HL-60 (cell line): ENCODE results near the gene EMC8.

Experiments used
- DNase-seq, 2 experiments: peaks; one replicate each; pipeline ENCODE4 v3.0.0-alpha.2; 2010 to 2020; ENCODE audit warnings: low read depth in 1 of 2, low spot score in 1 of 2
- H3K27ac ChIP-seq: fragments of 250-450 bp; sonication (Bioruptor Pico); replicated peaks from 2 replicates; pipeline ENCODE4 v1.5.1; 2020; ENCODE audit warnings: mild to moderate bottlenecking, moderate library complexity
- H3K27me3 ChIP-seq: fragments of 250-450 bp; sonication (Bioruptor Pico); 2 replicates; pipeline ENCODE4 v1.5.1; 2021; ENCODE audit warnings: mild to moderate bottlenecking, moderate library complexity; ENCODE audit not compliant: insufficient read depth, poor library complexity, severe bottlenecking
- H3K4me3 ChIP-seq: replicated peaks from 2 replicates; pipeline ENCODE4 v1.5.1; 2011; ENCODE audit warnings: mild to moderate bottlenecking, control low read depth, low read length; ENCODE audit not compliant: insufficient read depth
- CTCF ChIP-seq: IDR thresholded peaks from one replicate; pipeline ENCODE4 v1.5.1; 2011; ENCODE audit warnings: low read length, control low read depth, inconsistent platforms; ENCODE audit not compliant: insufficient read depth
- GABPA ChIP-seq: IDR thresholded peaks from 2 replicates; pipeline ENCODE4 v1.6.1; 2012; ENCODE audit warnings: low read depth
- POLR2AphosphoS5 ChIP-seq: IDR thresholded peaks from 2 replicates; pipeline ENCODE4 v1.6.1; 2012; ENCODE audit warnings: low read depth
- REST ChIP-seq: IDR thresholded peaks from 2 replicates; pipeline ENCODE4 v1.6.1; 2012; ENCODE audit warnings: low read depth; ENCODE audit not compliant: insufficient replicate concordance
- SPI1 ChIP-seq: IDR thresholded peaks from 2 replicates; pipeline ENCODE4 v1.6.1; 2012; ENCODE audit warnings: low read depth, mild to moderate bottlenecking, borderline replicate concordance

The EMC8 gene

GRCh38 chr16:85761861-85762260, 37.5 kb downstream of the EMC8 start:
- Histone ChIP-seq H3K27ac (peak overlapping the region; percentile 41; the same call in 1 of the 2 replicates), H3K27me3 (no peaks in the 10 kb centered on the region), H3K4me3 (no peak overlapping the region)
- TF ChIP-seq CTCF (no peak), SPI1 (peak; percentile 38; the same call in 1 of the 2 replicates)
- DNase-seq, result peak in 1 of 2 experiments; percentile 33

GRCh38 chr16:85759631-85760419, 39.5 kb downstream of the EMC8 start:
- Histone ChIP-seq H3K27me3 (no peaks in the 10 kb centered on the region), H3K27ac (peak overlapping the region; percentile 69), H3K4me3 (peak overlapping the region; percentile 30)
- TF ChIP-seq REST (no peak), CTCF (peak; percentile 25)
- DNase-seq, result peak in 1 of 2 experiments; percentile 71

- DNase-seq, result peak; percentile 59 to 90
- Histone ChIP-seq H3K27ac (peak overlapping the region; percentile 69), H3K27me3 (no peaks in the 10 kb centered on the region), H3K4me3 (peak overlapping the region; percentile 30)
- TF ChIP-seq GABPA (no peak), SPI1 (peak; percentile 95), CTCF (no peak), REST (no peak), POLR2AphosphoS5 (peak; percentile 58; the same call in 1 of the 2 replicates)
Measured at GRCh38 chr16:85759136-85759535, 40.2 kb downstream of the EMC8 start.

GRCh38 chr16:85757341-85757822, 42.0 kb downstream of the EMC8 start:
- no peak for TF ChIP-seq POLR2AphosphoS5
- TF ChIP-seq REST, result no peak
- no peak for TF ChIP-seq SPI1
- no peak for TF ChIP-seq CTCF
- no peak for TF ChIP-seq GABPA
- Histone ChIP-seq H3K27ac (no peak overlapping the region), H3K4me3 (no peak overlapping the region), H3K27me3 (no peaks in the 10 kb centered on the region)
- DNase-seq, result no peak
